Dermis blood vessel endothelial cell (primary cell): Measurements from ENCODE around the gene CPXM1. TPM values are rescaled to one million over a fixed set of nuclear protein-coding genes. Genes with fewer than 3 reads are reported as not detected.
"Not testable (repeated sequence)": the region's sequence is repeated elsewhere in the genome, so short reads cannot be mapped to it uniquely, and the experiment has no call there.

ENCODE experiments used
- DNase-seq: peaks from one replicate; pipeline ENCODE4 v3.0.0; 2010
- total RNA-seq: library from RNA; depleted of rRNA; stranded (reverse); fragments of >200 nt; gene quantifications from 2 replicates; pipeline ENCODE4 v1.2.3, GENCODE V29; 2014

CPXM1 gene
- total RNA-seq, result 0.34 and 0.37 TPM in 2 replicates

GRCh38 chr20:2800521-2801285, at the start of gene CPXM1:
CPXM1 (minus strand) TSS chr20:2800627; CDS start chr20:2800572, 55 bp downstream.
- peak; percentile 46 for DNase-seq

GRCh38 chr20:2849529-2849928, 49.1 kb upstream of the CPXM1 start:
- DNase-seq, result no peak

GRCh38 chr20:2847802-2848201, 47.4 kb upstream of the CPXM1 start:
- DNase-seq, result no peak

GRCh38 chr20:2846698-2847097, 46.3 kb upstream of the CPXM1 start:
- no peak for DNase-seq

- DNase-seq, result no peak
Observed at GRCh38 chr20:2845607-2846006, 45.2 kb upstream of the CPXM1 start.

- peak; percentile 66 for DNase-seq
Observed at GRCh38 chr20:2840967-2841531, 40.6 kb upstream of the CPXM1 start.

- DNase-seq, result peak; percentile 89
Observed at GRCh38 chr20:2840138-2840966, 39.9 kb upstream of the CPXM1 start, which contains the start of the genes PCED1A and VPS16. PCED1A (minus strand) TSS chr20:2840655; CDS start chr20:2839912, 743 bp downstream. VPS16 (plus strand) TSS chr20:2840745; CDS start chr20:2840775, 30 bp downstream.

- no peak for DNase-seq
Observed at GRCh38 chr20:2839732-2840137, 39.3 kb upstream of the CPXM1 start.

GRCh38 chr20:2838847-2839671, 38.6 kb upstream of the CPXM1 start:
- no peak for DNase-seq

GRCh38 chr20:2838170-2838797, 37.9 kb upstream of the CPXM1 start:
- DNase-seq, result no peak

GRCh38 chr20:2837221-2837960, 37.0 kb upstream of the CPXM1 start:
- DNase-seq, result no peak

GRCh38 chr20:2836035-2836434, 35.6 kb upstream of the CPXM1 start:
- DNase-seq, result no peak

- DNase-seq, result no peak
Observed at GRCh38 chr20:2835331-2835796, 34.9 kb upstream of the CPXM1 start.

GRCh38 chr20:2834401-2835110, 34.1 kb upstream of the CPXM1 start:
- DNase-seq, result no peak

GRCh38 chr20:2833761-2834160, 33.3 kb upstream of the CPXM1 start:
- no peak for DNase-seq

- DNase-seq, result not testable (repeated sequence)
Observed at GRCh38 chr20:2831206-2831605, 30.8 kb upstream of the CPXM1 start.

GRCh38 chr20:2829376-2829775, 28.9 kb upstream of the CPXM1 start:
- DNase-seq, result no peak

GRCh38 chr20:2826655-2827054, 26.2 kb upstream of the CPXM1 start:
- no peak for DNase-seq

- DNase-seq, result no peak
Observed at GRCh38 chr20:2825761-2826160, 25.3 kb upstream of the CPXM1 start.

GRCh38 chr20:2822073-2822472, 21.6 kb upstream of the CPXM1 start:
- no peak for DNase-seq
